ENCODE results near the gene EPHA7. TPM values are rescaled to one million over a fixed set of nuclear protein-coding genes. Genes with fewer than 3 reads are reported as not detected.

The EPHA7 gene
- total and polyA plus RNA-seq, 2 experiments from 2014 or later = 6.9 to 19.2 TPM

DNA sequence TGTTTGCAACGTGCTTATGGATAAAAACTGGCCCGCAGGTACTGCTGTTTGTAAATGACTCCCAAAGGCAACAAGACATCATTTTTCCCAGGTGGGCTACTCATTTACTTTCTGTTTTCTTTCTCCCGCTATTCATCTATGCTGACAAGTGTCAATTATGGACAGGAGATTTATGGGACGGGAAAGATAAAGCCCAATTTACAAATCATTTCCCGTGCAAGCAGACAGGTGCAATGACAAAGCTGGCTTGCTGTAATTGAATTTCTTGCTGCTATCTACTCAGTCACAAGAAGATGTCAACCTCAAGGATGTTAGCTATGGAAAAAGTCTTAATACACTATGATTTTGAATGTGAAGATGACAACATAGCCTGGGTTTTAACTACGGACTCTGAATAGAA, 125.5 kb downstream of the EPHA7 start:
- H3K4me3 ChIP-seq = no peak overlapping the region
- no peaks in the 10 kb centered on the region for H3K4me1 ChIP-seq (ENCODE audit: insufficient read depth)
- H3K4me2 ChIP-seq = no peak overlapping the region
- no peaks in the 10 kb centered on the region for H3K27me3 ChIP-seq
- H3K36me3 ChIP-seq (replicated peaks; ENCODE audit: insufficient read depth, low read depth) = no peaks in the 10 kb centered on the region
- no peak overlapping the region for H3K27ac ChIP-seq
- H4K20me1 ChIP-seq (ENCODE audit: insufficient read depth, poor library complexity, severe bottlenecking) = no peaks in the 10 kb centered on the region
- H3K9me3 ChIP-seq (ENCODE audit: low read depth) = no peaks in the 10 kb centered on the region
- DNase-seq (ENCODE audit: low spot score) = no peak
- WGBS (ENCODE audit: low lambda C conversion rate, missing lambda C conversion rate) = 78% methylated on average over 6 of the region's 6 CpGs
- H3K9me2 ChIP-seq (replicated peaks; ENCODE audit: insufficient read depth) = no peaks in the 10 kb centered on the region
- H2AFZ ChIP-seq = no peak overlapping the region
- H3K79me2 ChIP-seq = no peaks in the 10 kb centered on the region
- no peak for TF ChIP-seq EZH2phosphoT487 (IDR thresholded peaks at IDR 0.05; ENCODE audit: low read depth, severe bottlenecking, unreplicated experiment)
- TF ChIP-seq CTCF (IDR thresholded peaks at IDR 0.05; ENCODE audit: poor library complexity) = no peak

DNA sequence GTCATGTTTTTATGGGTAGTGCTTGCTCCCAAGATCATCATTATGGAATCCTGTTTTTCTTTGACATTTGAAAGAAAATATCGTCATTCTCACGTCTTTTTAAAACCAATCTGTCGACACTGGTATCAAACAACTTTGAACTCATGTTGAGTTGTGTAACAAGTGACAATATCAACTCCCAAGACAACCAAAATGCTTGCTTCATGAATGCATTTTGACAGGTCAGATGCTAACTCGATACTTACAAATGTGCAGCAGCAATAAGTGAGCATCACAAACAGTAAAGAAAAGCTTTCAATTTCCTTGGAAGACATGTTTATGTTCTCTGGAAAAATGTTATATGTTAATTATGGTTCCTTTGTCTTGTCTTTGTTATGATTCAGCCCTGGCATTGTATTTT, 125.9 kb downstream of the EPHA7 start:
- Histone ChIP-seq H3K27ac (no peak overlapping the region), H3K36me3 (replicated peaks; ENCODE audit: insufficient read depth, low read depth) (no peaks in the 10 kb centered on the region), H3K9me3 (ENCODE audit: low read depth) (no peaks in the 10 kb centered on the region), H3K9me2 (replicated peaks; ENCODE audit: insufficient read depth) (no peaks in the 10 kb centered on the region), H2AFZ (no peak overlapping the region), H3K79me2 (no peaks in the 10 kb centered on the region), H4K20me1 (ENCODE audit: insufficient read depth, poor library complexity, severe bottlenecking) (no peaks in the 10 kb centered on the region), H3K4me1 (ENCODE audit: insufficient read depth) (no peaks in the 10 kb centered on the region), H3K4me2 (no peak overlapping the region), H3K27me3 (no peaks in the 10 kb centered on the region), H3K4me3 (no peak overlapping the region)
- WGBS (ENCODE audit: low lambda C conversion rate, missing lambda C conversion rate) = 91% methylated on average over 4 of the region's 4 CpGs
- TF ChIP-seq EZH2 (IDR thresholded peaks at IDR 0.05; ENCODE audit: borderline replicate concordance) = no peak
- DNase-seq (ENCODE audit: low spot score) = no peak

- Histone ChIP-seq H3K27me3 (no peaks in the 10 kb centered on the region), H3K36me3 (replicated peaks; ENCODE audit: insufficient read depth, low read depth) (no peaks in the 10 kb centered on the region), H3K9me2 (replicated peaks; ENCODE audit: insufficient read depth) (no peaks in the 10 kb centered on the region), H3K9me3 (ENCODE audit: low read depth) (no peaks in the 10 kb centered on the region), H3K27ac (no peak overlapping the region), H3K4me1 (ENCODE audit: insufficient read depth) (no peaks in the 10 kb centered on the region), H3K4me2 (no peak overlapping the region), H3K79me2 (no peaks in the 10 kb centered on the region), H3K4me3 (no peak overlapping the region), H2AFZ (no peak overlapping the region), H4K20me1 (ENCODE audit: insufficient read depth, poor library complexity, severe bottlenecking) (no peaks in the 10 kb centered on the region)
- WGBS (ENCODE audit: low lambda C conversion rate, missing lambda C conversion rate) = 98% methylated on average over 18 of the region's 28 CpGs
- TF ChIP-seq CTCF (IDR thresholded peaks at IDR 0.05; ENCODE audit: poor library complexity) = no peak
- no peak for TF ChIP-seq EZH2 (IDR thresholded peaks at IDR 0.05; ENCODE audit: borderline replicate concordance)
- no peak for TF ChIP-seq EZH2phosphoT487 (IDR thresholded peaks at IDR 0.05; ENCODE audit: low read depth, severe bottlenecking, unreplicated experiment)
- DNase-seq (ENCODE audit: low spot score) = no peak
Measured at GRCh38 chr6:93282521-93283031, 136.8 kb downstream of the EPHA7 start.

GRCh38 chr6:93278241-93278640, 141.1 kb downstream of the EPHA7 start:
- Histone ChIP-seq H3K27me3 (no peaks in the 10 kb centered on the region), H3K4me2 (no peak overlapping the region), H4K20me1 (ENCODE audit: insufficient read depth, poor library complexity, severe bottlenecking) (no peaks in the 10 kb centered on the region), H3K79me2 (no peaks in the 10 kb centered on the region), H3K9me2 (replicated peaks; ENCODE audit: insufficient read depth) (no peaks in the 10 kb centered on the region), H3K36me3 (replicated peaks; ENCODE audit: insufficient read depth, low read depth) (no peaks in the 10 kb centered on the region), H3K4me3 (no peak overlapping the region), H3K9me3 (ENCODE audit: low read depth) (no peaks in the 10 kb centered on the region), H2AFZ (no peak overlapping the region), H3K4me1 (ENCODE audit: insufficient read depth) (no peaks in the 10 kb centered on the region), H3K27ac (no peak overlapping the region)
- DNase-seq (ENCODE audit: low spot score) = no peak
- TF ChIP-seq CTCF (IDR thresholded peaks at IDR 0.05; ENCODE audit: poor library complexity) (no peak), EZH2phosphoT487 (IDR thresholded peaks at IDR 0.05; ENCODE audit: low read depth, severe bottlenecking, unreplicated experiment) (no peak), EZH2 (IDR thresholded peaks at IDR 0.05; ENCODE audit: borderline replicate concordance) (no peak)

Data from hepatocyte (in vitro differentiated cells).